HG03432 (cell line): ENCODE measurements around the gene AMBRA1.

Source experiments
- ATAC-seq: cut with Tn5 transposase; IDR thresholded peaks from one replicate; pipeline ENCODE4 v1.9.1; 2021; ENCODE audit warnings: mild to moderate bottlenecking, moderate library complexity; ENCODE audit not compliant: unreplicated experiment

AMBRA1 gene, protein sequence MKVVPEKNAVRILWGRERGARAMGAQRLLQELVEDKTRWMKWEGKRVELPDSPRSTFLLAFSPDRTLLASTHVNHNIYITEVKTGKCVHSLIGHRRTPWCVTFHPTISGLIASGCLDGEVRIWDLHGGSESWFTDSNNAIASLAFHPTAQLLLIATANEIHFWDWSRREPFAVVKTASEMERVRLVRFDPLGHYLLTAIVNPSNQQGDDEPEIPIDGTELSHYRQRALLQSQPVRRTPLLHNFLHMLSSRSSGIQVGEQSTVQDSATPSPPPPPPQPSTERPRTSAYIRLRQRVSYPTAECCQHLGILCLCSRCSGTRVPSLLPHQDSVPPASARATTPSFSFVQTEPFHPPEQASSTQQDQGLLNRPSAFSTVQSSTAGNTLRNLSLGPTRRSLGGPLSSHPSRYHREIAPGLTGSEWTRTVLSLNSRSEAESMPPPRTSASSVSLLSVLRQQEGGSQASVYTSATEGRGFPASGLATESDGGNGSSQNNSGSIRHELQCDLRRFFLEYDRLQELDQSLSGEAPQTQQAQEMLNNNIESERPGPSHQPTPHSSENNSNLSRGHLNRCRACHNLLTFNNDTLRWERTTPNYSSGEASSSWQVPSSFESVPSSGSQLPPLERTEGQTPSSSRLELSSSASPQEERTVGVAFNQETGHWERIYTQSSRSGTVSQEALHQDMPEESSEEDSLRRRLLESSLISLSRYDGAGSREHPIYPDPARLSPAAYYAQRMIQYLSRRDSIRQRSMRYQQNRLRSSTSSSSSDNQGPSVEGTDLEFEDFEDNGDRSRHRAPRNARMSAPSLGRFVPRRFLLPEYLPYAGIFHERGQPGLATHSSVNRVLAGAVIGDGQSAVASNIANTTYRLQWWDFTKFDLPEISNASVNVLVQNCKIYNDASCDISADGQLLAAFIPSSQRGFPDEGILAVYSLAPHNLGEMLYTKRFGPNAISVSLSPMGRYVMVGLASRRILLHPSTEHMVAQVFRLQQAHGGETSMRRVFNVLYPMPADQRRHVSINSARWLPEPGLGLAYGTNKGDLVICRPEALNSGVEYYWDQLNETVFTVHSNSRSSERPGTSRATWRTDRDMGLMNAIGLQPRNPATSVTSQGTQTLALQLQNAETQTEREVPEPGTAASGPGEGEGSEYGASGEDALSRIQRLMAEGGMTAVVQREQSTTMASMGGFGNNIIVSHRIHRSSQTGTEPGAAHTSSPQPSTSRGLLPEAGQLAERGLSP (N-terminal part only)

DNA sequence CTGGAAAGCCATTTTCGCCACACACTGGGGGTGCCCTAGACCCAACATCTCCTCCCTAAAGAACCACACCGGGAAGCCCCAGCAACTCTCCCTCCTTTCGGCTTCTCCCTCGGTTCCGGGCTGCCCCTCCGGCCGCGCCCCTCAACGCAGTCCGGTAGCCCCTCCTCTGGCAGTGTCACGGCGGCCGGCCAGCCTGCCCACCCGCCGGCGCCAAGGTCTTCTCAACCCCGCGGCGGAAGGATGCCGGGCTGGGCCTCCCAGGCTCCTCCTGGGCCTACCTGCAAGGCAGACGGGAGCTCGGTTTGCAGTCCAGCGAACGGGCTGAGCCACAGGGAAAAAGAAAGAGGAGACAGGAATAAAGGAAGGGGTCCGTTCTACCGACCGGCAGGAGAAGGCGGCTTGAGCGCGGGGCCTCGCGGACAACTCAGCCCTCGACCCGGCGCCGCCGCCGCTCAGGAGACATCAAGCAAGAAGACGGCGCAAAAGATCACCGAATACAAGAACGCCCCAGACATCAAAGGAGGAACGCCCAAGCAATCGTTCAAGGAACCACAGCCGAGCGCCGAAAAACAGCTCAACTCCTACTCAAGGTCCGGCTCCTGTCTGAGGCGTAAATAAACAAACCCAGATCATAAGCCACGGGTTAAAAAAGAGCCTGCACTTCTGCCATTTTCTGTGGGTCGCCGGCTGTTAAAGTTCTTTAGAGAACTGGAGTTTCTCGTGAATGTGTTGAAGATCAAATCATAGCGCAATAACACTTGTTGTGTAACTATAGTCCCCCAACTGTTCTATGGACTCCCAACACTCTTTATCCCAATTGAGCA lies at the start of gene AMBRA1:
AMBRA1 (minus strand) TSS at position 474 of the 824 bp plus-strand sequence. CDS start 45,643 bp downstream, outside the sequence.
- ATAC-seq = peak; percentile 87

DNA sequence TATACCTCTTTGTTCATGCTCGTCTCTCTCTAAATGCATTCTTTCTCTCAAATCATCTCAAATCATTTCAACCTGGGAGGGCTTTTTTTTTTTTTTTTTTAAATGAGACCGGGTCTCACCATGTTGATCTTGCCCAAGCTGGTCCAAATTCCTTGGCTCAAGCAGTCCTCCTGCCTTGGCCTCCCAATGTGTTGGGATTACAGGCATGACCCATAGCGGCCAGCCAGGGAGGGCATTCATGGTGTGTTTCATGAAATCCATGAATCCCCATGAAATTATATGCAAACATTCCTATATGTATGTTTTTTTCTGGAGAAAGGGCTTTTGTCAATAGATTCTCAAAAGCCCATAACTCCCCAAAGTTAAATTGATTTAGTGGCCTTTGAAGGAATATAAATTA lies 49.7 kb upstream of the AMBRA1 start:
- no peak for ATAC-seq

DNA sequence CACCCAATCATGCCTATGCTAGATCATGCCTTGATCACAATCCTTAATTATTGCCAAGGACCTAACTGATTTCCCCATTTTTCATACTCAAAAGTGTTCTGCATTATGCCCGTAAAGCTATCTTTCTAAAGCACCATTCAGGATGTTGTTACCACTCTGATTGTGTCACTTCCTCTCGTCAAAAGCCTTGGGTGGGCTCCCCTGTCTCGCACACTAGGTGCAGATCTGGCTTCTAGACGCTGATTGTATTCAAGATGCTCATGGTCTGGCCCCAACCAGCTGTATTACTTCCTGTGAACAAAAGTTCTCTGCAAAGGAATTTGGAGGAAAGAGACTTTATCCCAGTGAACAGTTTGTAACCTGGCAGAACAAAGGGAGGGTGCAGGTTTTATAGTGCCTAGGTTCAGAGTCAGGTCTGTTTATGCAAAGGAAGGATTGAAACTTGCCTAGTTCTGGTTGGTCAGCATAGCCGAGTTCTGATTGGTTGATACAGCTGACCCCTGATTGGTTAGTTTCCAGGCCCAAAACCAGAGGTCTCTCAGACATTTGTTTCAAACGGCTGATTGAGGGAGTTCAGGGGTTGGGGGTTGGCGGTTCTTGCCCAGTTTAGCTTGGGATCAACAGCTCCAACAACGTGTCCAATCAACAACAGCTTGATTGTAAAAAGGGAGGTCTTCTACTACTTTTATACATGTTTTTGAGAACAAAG lies 49.0 kb upstream of the AMBRA1 start:
- no peak for ATAC-seq

DNA sequence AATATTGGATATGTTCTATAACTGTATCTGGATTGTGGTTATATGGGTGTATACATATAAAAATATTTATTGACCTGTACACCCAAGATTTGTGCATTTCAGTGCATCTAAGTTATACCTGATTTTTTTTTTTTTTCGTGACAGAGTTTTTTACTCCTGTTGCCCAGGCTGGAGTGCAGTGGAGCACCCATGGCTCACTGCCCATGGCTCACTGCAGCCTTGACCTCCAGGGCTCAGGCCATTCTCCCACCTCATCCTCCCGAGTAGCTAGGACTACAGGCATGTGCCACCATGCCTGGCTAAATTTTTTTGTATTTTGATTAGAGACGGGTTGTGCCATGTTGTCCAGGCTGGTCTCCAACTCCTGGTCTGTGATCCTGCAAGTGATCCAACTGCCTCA lies 47.8 kb upstream of the AMBRA1 start:
- ATAC-seq = no peak

DNA sequence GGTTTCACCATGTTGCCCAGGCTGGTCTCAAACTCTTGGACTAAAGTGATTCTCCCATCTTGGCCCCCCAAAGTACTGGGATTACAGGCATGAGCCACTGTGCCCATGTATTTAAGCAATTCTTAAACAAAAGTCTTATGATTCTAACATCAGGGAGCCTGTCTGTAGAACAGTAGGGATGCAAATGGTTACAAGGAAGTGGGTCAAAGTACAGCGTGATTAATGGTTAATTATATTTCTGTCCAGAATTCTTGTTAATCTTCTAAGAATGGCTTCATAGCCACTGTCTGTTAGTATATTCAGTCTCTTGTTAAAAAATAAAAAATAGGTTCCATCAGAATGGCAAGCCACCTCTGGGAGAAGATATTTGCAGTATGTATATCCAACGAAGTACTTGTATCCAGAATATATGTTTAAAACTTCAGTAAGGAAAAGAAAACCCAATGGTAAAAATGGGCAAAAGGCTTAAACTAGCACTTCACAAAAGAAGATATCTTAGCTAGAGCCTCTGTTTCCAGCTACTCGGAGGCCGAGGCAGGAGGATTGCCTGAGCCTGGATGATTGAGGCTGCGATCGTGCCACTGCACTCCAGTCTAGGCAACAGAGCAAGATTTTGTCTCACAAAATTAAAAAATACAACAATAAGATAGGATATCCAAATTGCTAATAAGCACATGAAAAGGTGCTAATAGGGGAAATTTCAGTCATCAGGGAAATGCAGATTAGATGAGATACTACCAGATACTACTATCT lies 46.4 kb upstream of the AMBRA1 start:
- ATAC-seq = no peak

DNA sequence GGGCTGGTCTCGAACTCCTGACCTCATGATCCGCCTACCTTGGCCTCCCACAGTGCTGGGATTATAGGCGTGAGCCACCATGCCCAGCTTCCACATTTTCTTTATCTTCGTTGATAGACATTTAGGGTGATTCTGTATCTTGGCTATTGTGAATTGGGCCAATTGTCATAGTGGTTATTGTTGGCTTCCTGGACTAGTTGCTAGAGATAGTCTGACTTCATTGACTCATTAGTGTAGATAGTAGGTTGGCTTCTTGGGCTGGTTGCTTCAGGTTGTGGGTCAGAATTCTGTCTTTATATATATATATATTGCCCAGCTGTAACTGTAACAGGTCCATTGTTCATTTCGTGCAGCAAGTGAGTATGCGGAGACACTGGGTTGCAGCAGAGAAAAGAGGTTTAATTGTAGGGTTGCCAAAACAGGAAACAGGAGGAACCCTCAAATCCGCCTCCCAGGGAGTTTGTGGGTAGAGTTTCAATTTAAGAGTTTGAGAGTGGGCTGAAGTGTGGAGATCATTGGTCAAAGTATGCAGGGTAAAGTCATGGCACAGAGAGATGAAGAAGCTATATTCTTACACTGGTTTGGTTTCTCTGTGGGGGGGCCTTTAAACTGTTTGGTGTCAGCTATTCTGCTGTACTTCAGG lies 45.5 kb upstream of the AMBRA1 start:
- no peak for ATAC-seq

DNA sequence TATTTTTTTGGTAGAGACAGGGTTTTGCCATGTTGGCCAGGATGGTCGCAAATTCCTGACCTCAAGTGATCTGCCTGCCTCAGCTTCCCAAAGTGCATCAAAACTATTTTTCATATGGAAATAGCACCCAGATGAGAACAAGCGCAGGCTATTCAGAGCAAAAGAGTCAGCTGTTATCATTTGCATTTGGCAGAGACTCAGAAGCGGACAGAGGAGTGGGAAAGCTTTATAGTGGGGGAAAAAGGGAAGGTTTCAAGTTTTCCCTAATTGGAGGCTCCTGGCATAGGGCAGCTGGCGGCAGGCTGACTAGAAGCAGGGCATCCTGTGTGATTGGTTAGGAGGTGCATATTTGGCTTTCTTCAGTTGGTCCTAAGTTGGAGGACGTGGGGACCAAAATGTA lies 43.7 kb upstream of the AMBRA1 start:
- no peak for ATAC-seq

DNA sequence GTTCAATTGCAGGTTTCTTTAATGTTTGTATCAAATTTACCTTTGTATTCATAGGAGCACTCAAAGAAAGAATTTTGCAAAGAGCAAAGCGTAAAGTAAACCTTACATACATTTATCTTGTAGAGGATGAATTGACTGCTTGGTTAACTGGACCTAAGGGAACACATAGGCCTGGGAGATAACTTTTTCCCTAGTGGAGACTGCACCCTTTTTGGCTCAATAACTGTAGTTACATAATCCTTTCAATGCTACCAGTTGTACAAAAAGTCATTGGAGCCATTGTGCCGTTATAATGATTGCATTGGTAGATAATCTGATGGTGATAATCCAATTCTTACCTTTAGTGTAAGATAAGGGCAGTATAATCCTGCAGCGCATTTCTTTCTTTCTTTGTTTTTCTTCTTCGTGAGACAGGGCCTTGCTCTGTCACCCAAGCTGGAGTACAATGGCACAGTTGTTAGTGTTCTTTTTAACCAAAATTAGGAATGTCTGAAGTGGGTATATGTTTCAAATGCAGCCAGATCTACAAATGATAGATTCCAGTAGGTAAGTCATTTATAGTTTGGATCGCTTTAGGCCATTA lies 41.8 kb upstream of the AMBRA1 start:
- no peak for ATAC-seq

DNA sequence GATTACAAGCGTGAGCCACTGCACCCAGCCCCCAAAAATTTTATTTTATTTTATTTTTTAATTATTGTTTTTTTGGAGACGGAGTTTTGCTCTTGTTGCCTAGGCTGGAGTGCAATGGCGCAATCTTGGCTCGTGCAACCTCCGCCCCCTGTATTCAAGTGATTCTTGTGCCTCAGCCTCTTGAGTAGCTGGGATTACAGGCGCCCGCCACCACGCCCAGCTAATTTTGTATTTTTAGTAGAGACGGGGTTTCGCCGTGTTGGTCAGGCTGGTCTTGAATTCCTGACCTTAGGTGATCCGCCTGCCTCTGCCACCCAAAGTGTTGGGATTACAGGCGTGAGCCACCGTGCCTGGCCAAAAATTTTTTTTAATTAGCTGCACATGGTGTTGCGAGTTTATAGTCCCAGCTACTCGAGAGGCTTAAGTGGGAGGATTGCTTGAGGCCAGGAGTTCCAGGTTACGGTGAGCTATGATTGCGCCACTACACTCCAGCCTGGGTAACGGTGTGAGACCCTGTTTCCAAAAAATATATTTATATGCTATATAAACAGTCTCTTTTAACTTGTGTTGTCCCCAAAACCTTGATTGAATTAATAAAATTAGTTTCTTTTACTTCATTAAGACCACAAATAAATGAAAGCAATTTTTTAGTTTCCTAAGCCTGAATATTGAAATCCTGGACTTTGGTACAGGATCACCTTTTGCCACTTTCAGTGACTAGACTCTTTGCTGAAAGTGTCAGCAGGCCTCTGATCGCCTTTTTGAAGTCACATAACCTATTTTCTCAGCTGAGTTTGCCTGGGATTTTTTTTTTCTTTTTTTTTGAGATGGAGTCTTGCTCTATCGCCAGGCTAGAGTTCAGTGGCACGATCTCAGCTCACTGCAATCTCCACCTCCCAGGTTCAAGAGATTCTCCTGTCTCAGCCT lies 39.7 kb upstream of the AMBRA1 start:
- no peak for ATAC-seq

DNA sequence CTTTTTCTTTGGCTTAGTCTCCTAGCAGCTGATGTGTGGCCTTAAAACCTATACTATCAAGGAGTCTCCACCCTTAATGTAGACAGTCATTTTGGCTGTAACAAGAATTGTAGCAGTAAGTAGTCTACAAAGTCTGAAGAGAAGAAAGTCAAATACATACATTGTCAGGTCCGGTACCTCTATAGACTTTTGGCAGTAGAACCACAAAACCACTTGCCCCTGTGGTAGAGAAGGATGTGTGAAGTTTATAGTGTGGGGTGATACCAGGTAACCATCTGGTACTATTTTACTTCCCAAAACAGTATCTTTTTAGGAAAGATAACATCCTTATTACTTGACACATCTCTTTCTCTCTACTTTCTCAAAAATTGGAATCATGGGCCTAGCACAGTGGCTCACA lies 38.7 kb upstream of the AMBRA1 start:
- ATAC-seq = no peak

DNA sequence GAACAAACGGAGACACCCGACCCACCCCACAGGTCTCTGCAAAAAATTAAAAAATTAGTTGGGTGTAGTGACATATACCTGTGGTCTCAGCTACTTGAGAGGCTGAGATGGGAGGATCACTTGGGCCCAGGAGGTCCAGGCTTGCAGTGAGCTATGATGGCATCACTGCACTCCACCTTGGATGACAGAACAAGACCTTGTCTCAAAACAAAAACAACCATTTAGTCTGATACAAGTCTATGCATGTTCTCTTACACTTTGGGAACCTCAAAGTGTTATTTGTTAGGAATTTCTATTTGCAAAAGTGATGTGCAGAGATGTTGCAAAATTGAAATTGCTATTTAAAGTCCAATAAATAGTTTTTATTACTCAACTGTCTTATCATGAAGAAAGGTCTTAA lies 37.9 kb upstream of the AMBRA1 start:
- no peak for ATAC-seq

DNA sequence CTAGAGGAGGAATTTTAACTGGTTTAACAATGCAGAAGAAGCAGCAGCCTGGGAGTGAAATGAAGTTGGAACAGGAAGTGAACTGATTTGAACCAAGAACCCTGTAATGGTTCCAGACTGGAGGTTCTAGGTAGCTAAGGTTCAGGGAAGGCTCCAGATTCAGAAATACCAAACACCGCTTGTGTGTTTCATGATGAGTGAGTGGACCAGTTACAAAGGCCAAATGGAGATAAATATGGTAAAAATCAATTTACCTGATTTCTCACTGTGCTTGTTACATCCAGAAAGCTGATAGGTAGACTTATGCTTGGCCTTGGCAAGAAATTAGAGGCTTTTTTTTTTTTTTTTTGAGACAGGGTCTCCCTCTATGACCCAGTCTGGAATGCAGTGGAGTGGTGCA lies 36.4 kb upstream of the AMBRA1 start:
- no peak for ATAC-seq

DNA sequence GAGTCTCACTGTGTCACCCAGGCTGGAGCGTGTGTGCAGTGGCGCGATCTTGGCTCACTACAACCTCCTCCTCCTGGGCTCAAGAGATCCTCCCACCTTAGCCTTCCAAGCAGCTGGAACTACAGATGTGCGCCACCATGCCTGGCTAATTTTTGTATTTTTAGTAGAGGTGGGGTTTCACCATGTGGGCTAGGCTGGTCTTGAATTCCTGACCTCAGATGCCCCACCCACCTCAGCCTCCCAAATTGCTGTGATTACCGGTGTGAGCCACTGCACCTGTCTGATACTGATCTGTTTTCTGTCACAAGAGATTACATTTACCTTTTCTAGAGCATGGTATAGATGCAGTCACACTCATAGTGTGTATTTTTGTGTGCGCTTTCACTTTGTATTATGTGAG lies 35.1 kb upstream of the AMBRA1 start:
- no peak for ATAC-seq

DNA sequence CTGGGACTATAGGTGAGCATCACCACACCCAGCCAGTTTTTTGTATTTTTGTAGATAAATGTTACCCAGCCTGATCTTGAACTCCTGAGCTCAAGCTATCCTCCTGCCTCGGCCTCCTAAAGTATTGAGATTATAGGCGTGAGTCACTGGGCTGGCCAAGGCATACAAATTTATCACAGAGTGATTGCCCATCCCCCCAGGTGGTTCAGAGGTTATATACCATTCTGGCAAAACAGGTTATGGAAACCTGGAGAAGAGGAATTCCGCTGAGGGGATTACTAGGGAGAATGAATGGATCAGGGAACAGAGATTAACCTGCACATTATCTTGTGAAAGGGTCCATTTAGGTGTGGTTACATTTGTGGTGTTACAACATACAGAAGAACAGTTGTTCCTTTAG lies 31.6 kb upstream of the AMBRA1 start:
- ATAC-seq = no peak

DNA sequence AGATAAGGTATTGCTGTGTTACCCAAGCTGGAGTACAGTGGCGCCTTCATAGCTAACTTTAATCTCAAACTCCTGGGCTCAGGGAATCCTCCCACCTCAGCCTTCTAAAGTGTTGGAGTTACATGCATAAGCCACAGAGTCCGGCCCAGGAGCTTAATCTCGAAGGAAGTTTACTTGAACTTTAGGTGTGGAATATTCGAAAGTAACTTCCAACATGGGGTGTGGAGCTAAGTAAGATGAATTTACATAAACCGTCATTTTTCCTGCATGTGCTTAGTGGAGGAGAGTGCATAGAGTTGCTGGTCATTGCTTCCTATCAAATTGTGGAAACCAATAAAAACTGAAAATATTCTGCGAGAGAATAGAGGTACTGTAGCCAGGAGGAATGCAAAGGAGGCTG lies 25.0 kb upstream of the AMBRA1 start:
- ATAC-seq = no peak

DNA sequence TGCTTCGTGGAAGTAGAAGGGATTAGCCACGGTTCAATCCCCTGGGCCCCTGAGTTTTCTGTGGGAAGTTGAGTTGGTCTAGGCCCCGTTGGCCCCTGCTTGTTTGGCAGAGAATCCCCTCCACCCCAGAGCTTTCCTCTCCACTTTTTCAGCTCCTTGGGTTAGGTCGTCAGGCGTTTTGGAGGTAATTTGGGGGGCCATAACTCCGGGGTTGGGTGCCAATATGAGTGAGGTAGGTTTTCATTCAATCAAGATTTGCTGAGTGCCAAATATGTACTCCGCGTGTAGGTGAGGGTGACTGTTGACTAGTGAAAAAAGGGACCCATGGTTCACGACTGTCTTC lies 24.1 kb upstream of the AMBRA1 start:
- no peak for ATAC-seq
